IMR-90 (cell line): ENCODE results near the gene KRTAP20-3. TPM values are rescaled to one million over a fixed set of nuclear protein-coding genes. Genes with fewer than 3 reads are reported as not detected.

ENCODE experiments used
- ATAC-seq: fragments of 200-7000 bp; cut with Tn5 transposase; 2 replicates; pipeline ENCODE4 v1.9.1; 2020; ENCODE audit warnings: low read depth, mild to moderate bottlenecking, moderate library complexity
- BruUV-seq: library from RNA; stranded (reverse); fragments of 400-500 nt; replicated peaks from 2 replicates; lab custom pipeline; 2021; lab: Mats Ljungman, UMichigan
- CTCF ChIA-PET: fragments of 300-600 bp; formaldehyde crosslinking; extraction: SDS; loops from one replicate; lab custom pipeline; 2021; ENCODE audit warnings: antibody characterized with exemption; lab: Yijun Ruan, JAX
- POLR2A ChIA-PET: fragments of 300-600 bp; sonication (Branson Sonifier 250); formaldehyde crosslinking; loops from one replicate; lab custom pipeline; 2022; ENCODE audit warnings: antibody characterized with exemption; ENCODE audit not compliant: unreplicated experiment; lab: Charles Lee
- DNase-seq: peaks from one replicate; pipeline ENCODE4 v3.0.0; 2013
- H2AFZ ChIP-seq: replicated peaks from 2 replicates; pipeline ENCODE3; 2013; ENCODE audit warnings: low read length, mild to moderate bottlenecking; ENCODE audit not compliant: poor library complexity
- H2AK5ac ChIP-seq: 2 replicates; pipeline ENCODE4 v1.6.1; 2013; ENCODE audit warnings: low read depth, low read length, inconsistent platforms
- H2AK9ac ChIP-seq: replicated peaks from 2 replicates; pipeline ENCODE3; 2013; ENCODE audit warnings: mild to moderate bottlenecking, low read depth, low read length, moderate library complexity; ENCODE audit not compliant: poor library complexity
- H2BK120ac ChIP-seq: 2 replicates; pipeline ENCODE4 v1.6.1; 2013; ENCODE audit warnings: low read depth, low read length, inconsistent platforms
- H2BK15ac ChIP-seq: 3 replicates; pipeline ENCODE4 v1.6.1; 2013; ENCODE audit warnings: low read depth, low read length, inconsistent platforms
- H2BK20ac ChIP-seq: 2 replicates; pipeline ENCODE4 v1.6.1; 2013; ENCODE audit warnings: low read depth, mild to moderate bottlenecking, inconsistent platforms, low read length, moderate library complexity
- H2BK5ac ChIP-seq: 2 replicates; pipeline ENCODE4 v1.6.1; 2013; ENCODE audit warnings: mild to moderate bottlenecking, low read depth, low read length, inconsistent platforms; ENCODE audit not compliant: poor library complexity, severe bottlenecking
- H3K14ac ChIP-seq: replicated peaks from 2 replicates; pipeline ENCODE4 v1.6.1; 2013; ENCODE audit warnings: low read depth, low read length, inconsistent platforms
- H3K18ac ChIP-seq: 2 replicates; pipeline ENCODE4 v1.6.1; 2013; ENCODE audit warnings: low read depth, low read length, control low read depth
- H3K23ac ChIP-seq: 2 replicates; pipeline ENCODE4 v1.6.1; 2013; ENCODE audit warnings: low read depth, low read length, inconsistent platforms
- H3K27ac ChIP-seq: 2 replicates; pipeline ENCODE4 v1.5.1; 2013; ENCODE audit warnings: mild to moderate bottlenecking, control low read depth, low read length; ENCODE audit not compliant: insufficient read depth
- H3K27me3 ChIP-seq: 2 replicates; pipeline ENCODE4 v1.6.1; 2013; ENCODE audit warnings: low read length; ENCODE audit not compliant: control insufficient read depth, insufficient read depth
- H3K36me3 ChIP-seq: 2 replicates; pipeline ENCODE4 v1.6.1; 2013; ENCODE audit warnings: low read length, mixed read lengths; ENCODE audit not compliant: control insufficient read depth, insufficient read depth
- H3K4ac ChIP-seq: 2 replicates; pipeline ENCODE4 v1.6.1; 2013; ENCODE audit warnings: low read depth, low read length, inconsistent platforms
- H3K4me1 ChIP-seq: 2 replicates; pipeline ENCODE4 v1.6.1; 2013; ENCODE audit warnings: low read length, mixed read lengths; ENCODE audit not compliant: control insufficient read depth, insufficient read depth
- H3K4me2 ChIP-seq: 2 replicates; pipeline ENCODE4 v1.6.1; 2013; ENCODE audit warnings: low read depth, mild to moderate bottlenecking, control low read depth, low read length, moderate library complexity
- H3K4me3 ChIP-seq: 2 replicates; pipeline ENCODE4 v1.5.1; 2013; ENCODE audit warnings: low read depth, mild to moderate bottlenecking, control low read depth, low read length, moderate library complexity; ENCODE audit not compliant: insufficient read depth
- H3K56ac ChIP-seq: 2 replicates; pipeline ENCODE4 v1.6.1; 2013; ENCODE audit warnings: low read length, inconsistent platforms; ENCODE audit not compliant: insufficient read depth; ENCODE audit errors: extremely low read depth
- H3K79me1 ChIP-seq, 2 experiments: 2 replicates each; pipeline ENCODE4 v1.6.1; 2013; ENCODE audit warnings: low read length in 2 of 2, inconsistent platforms in 1 of 2, low read depth in 1 of 2
- H3K9ac ChIP-seq: 2 replicates; pipeline ENCODE4 v1.6.1; 2013; ENCODE audit warnings: low read depth, low read length, control low read depth
- H3K9me1 ChIP-seq: 2 replicates; pipeline ENCODE4 v1.6.1; 2013; ENCODE audit warnings: low read length, inconsistent platforms; ENCODE audit not compliant: insufficient read depth
- H3K9me3 ChIP-seq: 2 replicates; pipeline ENCODE4 v1.6.1; 2013; ENCODE audit warnings: low read length; ENCODE audit not compliant: control insufficient read depth, insufficient read depth
- H4K20me1 ChIP-seq: 2 replicates; pipeline ENCODE4 v1.6.1; 2013; ENCODE audit warnings: low read length, inconsistent platforms; ENCODE audit not compliant: insufficient read depth
- H4K5ac ChIP-seq: 2 replicates; pipeline ENCODE4 v1.6.1; 2013; ENCODE audit warnings: mild to moderate bottlenecking, low read depth, low read length, control low read depth
- H4K8ac ChIP-seq, 2 experiments: 2 replicates each; pipeline ENCODE4 v1.6.1; 2013; ENCODE audit warnings: low read depth in 2 of 2, low read length in 2 of 2, control low read depth in 1 of 2, inconsistent platforms in 1 of 2
- H4K91ac ChIP-seq: 2 replicates; pipeline ENCODE4 v1.6.1; 2013; ENCODE audit warnings: low read depth, low read length, inconsistent platforms; ENCODE audit not compliant: insufficient read depth
- CEBPB ChIP-seq: IDR thresholded peaks from 2 replicates; pipeline ENCODE4 v1.6.1; 2012; ENCODE audit warnings: low read depth, low read length, improper control_type of control experiment
- ELK1 ChIP-seq: fragments of 150-350 bp; IDR thresholded peaks from 2 replicates; pipeline ENCODE4 v1.6.1; 2016; ENCODE audit warnings: low read depth, mild to moderate bottlenecking, low read length, moderate library complexity, borderline replicate concordance
- WGBS, 2 experiments: methylation state at CpG; one replicate each; pipeline versions ENCODE4 v1.1.5 to v1.1.7; 2013; ENCODE audit warnings: missing lambda C conversion rate in 2 of 2; ENCODE audit not compliant: insufficient read length in 1 of 2; ENCODE audit errors: extremely low coverage in 2 of 2; 5-methylcytosine and 5-hydroxymethylcytosine counted together
- dilution Hi-C: fragments of 300-500 bp; cut with HindIII; formaldehyde crosslinking; loops from one replicate; pipeline ENCODE4 v1.14.3; 2018; ENCODE audit warnings: low sequenced_read_pairs; ENCODE audit not compliant: unreplicated experiment
- in situ Hi-C: fragments of 300-500 bp; cut with MboI; formaldehyde crosslinking; loops from 3 replicates; pipeline ENCODE4 v1.14.3; 2019; ENCODE audit warnings: low sequenced_read_pairs, inconsistent platforms, mixed read lengths
- intact Hi-C: fragments of 100-400 bp; cut with micrococcal nuclease; formaldehyde crosslinking; loops from 2 replicates; pipeline ENCODE4 v1.10.0; 2022
- polyA plus RNA-seq, 3 experiments: library from polyadenylated mRNA; depleted of rRNA; stranded (reverse); fragments of >200 nt; gene quantifications; 2 replicates each; pipeline ENCODE4 v1.2.3, GENCODE V29; 2012; ENCODE audit warnings: low replicate concordance in 1 of 3
- total RNA-seq: library from RNA; depleted of rRNA; stranded (reverse); fragments of >200 nt; gene quantifications from 2 replicates; pipeline ENCODE4 v1.2.3, GENCODE V29; 2012
- TF ChIP-seq, protein P1 (sequence below): conservative IDR thresholded peaks from 2 replicates; pipeline ENCODE4 v1.5.1; 2012; ENCODE audit warnings: mild to moderate bottlenecking, low read depth, low read length, improper control_type of control experiment

The KRTAP20-3 gene
- total and polyA plus RNA-seq, 2 of the 4 experiments (the other 2 are of a cell fraction), result not detected

DNA sequence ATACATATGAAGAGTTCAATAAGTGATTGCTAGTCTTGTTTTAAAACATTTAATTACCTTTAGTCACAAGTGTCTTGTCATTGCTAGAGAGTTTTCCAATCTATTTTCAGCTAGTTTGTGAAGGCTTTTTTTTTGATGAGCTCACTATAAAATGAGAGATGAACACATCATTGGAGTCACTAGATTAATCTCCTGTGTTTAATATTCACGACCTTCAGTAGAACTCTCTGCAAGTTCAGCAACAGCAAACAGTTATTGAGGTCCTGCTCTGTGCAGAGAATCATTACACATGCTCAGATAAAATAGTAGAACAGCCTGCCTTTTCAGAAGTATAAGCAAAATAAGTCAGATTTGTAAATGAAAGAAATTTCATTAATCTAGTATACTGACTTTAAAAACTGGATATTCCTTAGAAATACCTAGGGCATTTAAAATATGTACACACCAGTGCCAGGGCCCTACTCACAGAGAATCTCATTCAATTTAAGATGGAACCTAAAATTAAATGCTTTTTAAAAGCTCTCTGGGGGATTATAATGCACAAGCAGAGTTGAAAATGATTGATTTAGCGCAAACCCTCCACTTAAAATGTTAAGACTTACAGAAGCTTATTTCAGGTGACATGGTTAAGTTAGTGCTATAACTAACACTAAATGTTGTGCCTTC lies 30.5 kb downstream of the KRTAP20-3 start:
- ATAC-seq, result no peak
- no peak overlapping the region for H4K91ac ChIP-seq

More for the DNA sequence above, 30.5 kb downstream of the KRTAP20-3 start:
- Histone ChIP-seq H2AK5ac (no peak overlapping the region), H3K56ac (no peak overlapping the region), H3K4me1 (no peaks in the 10 kb centered on the region), H3K14ac (no peak overlapping the region), H3K23ac (no peak overlapping the region), H3K4ac (no peak overlapping the region), H3K9me3 (peaks cover 16% of the 10 kb centered on the region), H4K20me1 (no peaks in the 10 kb centered on the region), H3K4me2 (no peak overlapping the region), H3K36me3 (no peaks in the 10 kb centered on the region), H2BK120ac (no peak overlapping the region), H3K4me3 (no peak overlapping the region), H3K79me1 (no peaks in the 10 kb centered on the region), H4K5ac (no peak overlapping the region), H2AK9ac (no peak overlapping the region), H2BK20ac (no peak overlapping the region), H4K8ac (no peak overlapping the region), H2BK15ac (no peak overlapping the region), H2AFZ (no peak overlapping the region), H3K27ac (no peak overlapping the region), H2BK5ac (no peak overlapping the region), H3K18ac (no peak overlapping the region), H3K9me1 (no peaks in the 10 kb centered on the region), H3K27me3 (no peaks in the 10 kb centered on the region), H3K9ac (no peak overlapping the region)
- intact Hi-C loops (no loop called here), in situ Hi-C loops (no loop called here), dilution Hi-C loops (no loop called here)
- WGBS, 2 experiments, result no CpG with 5 or more reads among the region's 2 CpGs
- CTCF ChIA-PET, result no interaction called here
- BruUV-seq, result no TSS peak
- POLR2A ChIA-PET, result no interaction called here
- no peak for DNase-seq
- TF ChIP-seq, protein P1, sequence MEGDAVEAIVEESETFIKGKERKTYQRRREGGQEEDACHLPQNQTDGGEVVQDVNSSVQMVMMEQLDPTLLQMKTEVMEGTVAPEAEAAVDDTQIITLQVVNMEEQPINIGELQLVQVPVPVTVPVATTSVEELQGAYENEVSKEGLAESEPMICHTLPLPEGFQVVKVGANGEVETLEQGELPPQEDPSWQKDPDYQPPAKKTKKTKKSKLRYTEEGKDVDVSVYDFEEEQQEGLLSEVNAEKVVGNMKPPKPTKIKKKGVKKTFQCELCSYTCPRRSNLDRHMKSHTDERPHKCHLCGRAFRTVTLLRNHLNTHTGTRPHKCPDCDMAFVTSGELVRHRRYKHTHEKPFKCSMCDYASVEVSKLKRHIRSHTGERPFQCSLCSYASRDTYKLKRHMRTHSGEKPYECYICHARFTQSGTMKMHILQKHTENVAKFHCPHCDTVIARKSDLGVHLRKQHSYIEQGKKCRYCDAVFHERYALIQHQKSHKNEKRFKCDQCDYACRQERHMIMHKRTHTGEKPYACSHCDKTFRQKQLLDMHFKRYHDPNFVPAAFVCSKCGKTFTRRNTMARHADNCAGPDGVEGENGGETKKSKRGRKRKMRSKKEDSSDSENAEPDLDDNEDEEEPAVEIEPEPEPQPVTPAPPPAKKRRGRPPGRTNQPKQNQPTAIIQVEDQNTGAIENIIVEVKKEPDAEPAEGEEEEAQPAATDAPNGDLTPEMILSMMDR, result no peak
- TF ChIP-seq ELK1, result no peak
- TF ChIP-seq CEBPB, result no peak
